ENCODE measurements around the gene FFAR1. TPM values are rescaled to one million over a fixed set of nuclear protein-coding genes. Genes with fewer than 3 reads are reported as not detected.

Gene FFAR1
- total and polyA plus RNA-seq, 2 donors (not counting 3 experiments of a cell fraction or from before 2014, with no cell fraction given): not detected

DNA sequence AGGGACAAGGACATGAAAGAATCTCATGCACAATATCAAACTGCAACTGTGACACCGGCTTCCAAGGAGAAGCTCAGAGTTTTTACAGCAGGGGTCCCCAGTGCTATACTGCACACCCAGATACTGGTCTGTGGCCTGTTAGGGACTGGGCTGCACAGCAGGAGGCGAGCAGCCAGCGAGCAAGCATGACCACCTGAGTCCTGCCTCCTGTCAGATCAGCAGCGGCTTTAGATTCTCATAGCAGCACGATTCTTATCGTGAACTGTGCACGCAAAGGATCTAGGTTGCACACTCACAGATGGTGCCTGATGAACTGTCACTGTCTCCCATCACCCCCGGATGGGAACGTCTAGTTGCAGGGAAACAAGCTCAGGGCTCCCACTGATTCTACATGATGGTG, 31.8 kb upstream of the FFAR1 start:
- intact Hi-C loops (cut with micrococcal nuclease): no loop called here
- no TSS peak for BruUV-seq (replicated peaks)
- TF ChIP-seq GATA2 (IDR thresholded peaks at IDR 0.05; ENCODE audit: insufficient read depth, insufficient read length, low read depth, low read length) (no peak), MYC (IDR thresholded peaks at IDR 0.05; ENCODE audit: low read depth, low read length) (no peak), EZH2 (IDR thresholded peaks at IDR 0.05; ENCODE audit: borderline replicate concordance, low read depth, low read length, severe bottlenecking) (no peak), POLR2AphosphoS5 (IDR thresholded peaks at IDR 0.05; ENCODE audit: insufficient read depth, low read depth, low read length) (no peak), POLR2A (IDR thresholded peaks at IDR 0.05; ENCODE audit: low read depth, low read length) (no peak), JUN (IDR thresholded peaks at IDR 0.05; ENCODE audit: borderline replicate concordance, insufficient read depth, insufficient read length, low read depth) (no peak), FOS (IDR thresholded peaks at IDR 0.05; ENCODE audit: borderline replicate concordance, insufficient read depth, low read length) (no peak)
- TF ChIP-seq, protein P1, sequence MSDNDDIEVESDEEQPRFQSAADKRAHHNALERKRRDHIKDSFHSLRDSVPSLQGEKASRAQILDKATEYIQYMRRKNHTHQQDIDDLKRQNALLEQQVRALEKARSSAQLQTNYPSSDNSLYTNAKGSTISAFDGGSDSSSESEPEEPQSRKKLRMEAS (IDR thresholded peaks at IDR 0.05; ENCODE audit: insufficient read depth, insufficient read length): no peak
- TF ChIP-seq, protein P2, sequence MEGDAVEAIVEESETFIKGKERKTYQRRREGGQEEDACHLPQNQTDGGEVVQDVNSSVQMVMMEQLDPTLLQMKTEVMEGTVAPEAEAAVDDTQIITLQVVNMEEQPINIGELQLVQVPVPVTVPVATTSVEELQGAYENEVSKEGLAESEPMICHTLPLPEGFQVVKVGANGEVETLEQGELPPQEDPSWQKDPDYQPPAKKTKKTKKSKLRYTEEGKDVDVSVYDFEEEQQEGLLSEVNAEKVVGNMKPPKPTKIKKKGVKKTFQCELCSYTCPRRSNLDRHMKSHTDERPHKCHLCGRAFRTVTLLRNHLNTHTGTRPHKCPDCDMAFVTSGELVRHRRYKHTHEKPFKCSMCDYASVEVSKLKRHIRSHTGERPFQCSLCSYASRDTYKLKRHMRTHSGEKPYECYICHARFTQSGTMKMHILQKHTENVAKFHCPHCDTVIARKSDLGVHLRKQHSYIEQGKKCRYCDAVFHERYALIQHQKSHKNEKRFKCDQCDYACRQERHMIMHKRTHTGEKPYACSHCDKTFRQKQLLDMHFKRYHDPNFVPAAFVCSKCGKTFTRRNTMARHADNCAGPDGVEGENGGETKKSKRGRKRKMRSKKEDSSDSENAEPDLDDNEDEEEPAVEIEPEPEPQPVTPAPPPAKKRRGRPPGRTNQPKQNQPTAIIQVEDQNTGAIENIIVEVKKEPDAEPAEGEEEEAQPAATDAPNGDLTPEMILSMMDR (IDR thresholded peaks at IDR 0.05; ENCODE audit: extremely low read depth in 1 of 2, insufficient read depth in 1 of 2, low read depth in 1 of 2, low read length in 2 of 2): no peak
- Histone ChIP-seq H3K9me3 (replicated peaks; ENCODE audit: control insufficient read depth, insufficient read depth, low read length) (no peaks in the 10 kb centered on the region), H3K4me3 (replicated peaks in 1 of 3; ENCODE audit: insufficient read depth in 1 of 3, low read depth in 1 of 3, low read length in 3 of 3) (no peak overlapping the region), H2AFZ (ENCODE audit: low read depth, low read length) (no peak overlapping the region), H3K27ac (ENCODE audit: insufficient read depth, low read depth, low read length) (no peak overlapping the region), H3K27me3 (ENCODE audit: control insufficient read depth in 2 of 2, insufficient read depth in 2 of 2, low read length in 2 of 2) (peaks cover 0 to 1% of the 10 kb centered on the region in 2 experiments), H3K79me2 (ENCODE audit: control insufficient read depth, insufficient read depth, low read length) (no peaks in the 10 kb centered on the region), H3K36me3 (ENCODE audit: control insufficient read depth in 2 of 2, extremely low read depth in 1 of 2, insufficient read depth in 2 of 2, low read length in 2 of 2) (no peaks in the 10 kb centered on the region), H4K20me1 (replicated peaks; ENCODE audit: control insufficient read depth, extremely low read depth, insufficient read depth, low read length) (no peaks in the 10 kb centered on the region), H3K9ac (replicated peaks; ENCODE audit: extremely low read depth, insufficient read depth, low read length) (no peak overlapping the region), H3K9me1 (replicated peaks; ENCODE audit: control insufficient read depth, extremely low read depth, insufficient read depth, low read length) (no peaks in the 10 kb centered on the region), H3K4me1 (ENCODE audit: control insufficient read depth, extremely low read depth, insufficient read depth, low read length) (peaks cover 5% of the 10 kb centered on the region), H3K4me2 (ENCODE audit: insufficient read depth, low read length) (no peak overlapping the region)
- DNase-seq (ENCODE audit: low read depth, low spot score) (no peak), FAIRE-seq (no peak)
- dilution Hi-C loops (cut with MboI; ENCODE audit: extremely low pct_ligation_motif_present, low sequenced_read_pairs): no loop called here
- ChIA-PET POLR2A (no interaction called here), CTCF (interaction anchor here (0.5 to 1.1 kb wide), 2 partner anchors 179 to 194 kb away, joined by 3 to 4 read pairs; no protein-coding TSS in a partner anchor)
